Mesothelial cell of epicardium (in vitro differentiated cells): ENCODE measurements around the gene DNM1. TPM values are rescaled to one million over a fixed set of nuclear protein-coding genes. Genes with fewer than 3 reads are reported as not detected.
A peak's percentile ranks its signal among the peaks of the same experiment; 100 is the strongest.

ENCODE experiments used
- DNase-seq, 2 experiments: peaks; one replicate each; pipeline ENCODE4 v3.0.0; 2021; ENCODE audit warnings: low spot score in 2 of 2; ENCODE audit not compliant: unreplicated experiment in 2 of 2
- H3K27ac Mint-ChIP-seq: 2 replicates; pipeline ENCODE4 v1.8.0; 2021; ENCODE audit warnings: mixed read lengths
- H3K27me3 Mint-ChIP-seq: 2 replicates; pipeline ENCODE4 v1.8.0; 2021; ENCODE audit warnings: low read depth, mixed read lengths
- H3K36me3 Mint-ChIP-seq: 2 replicates; pipeline ENCODE4 v1.8.0; 2021; ENCODE audit warnings: mixed read lengths
- H3K4me1 Mint-ChIP-seq: 2 replicates; pipeline ENCODE4 v1.8.0; 2021; ENCODE audit warnings: mixed read lengths
- H3K4me3 Mint-ChIP-seq: 2 replicates; pipeline ENCODE4 v1.8.0; 2021; ENCODE audit warnings: mild to moderate bottlenecking, moderate library complexity, mixed read lengths
- H3K9me3 Mint-ChIP-seq: 2 replicates; pipeline ENCODE4 v1.8.0; 2021; ENCODE audit warnings: mixed read lengths
- CTCF ChIP-seq: fragments of 200-600 bp; sonication (generic); IDR thresholded peaks from one replicate; pipeline ENCODE4 v1.5.0; 2021; ENCODE audit warnings: antibody characterized with exemption; ENCODE audit not compliant: unreplicated experiment
- total RNA-seq: library from RNA; stranded (reverse); gene quantifications from 3 replicates; pipeline ENCODE4 v1.2.1, GENCODE V29; 2021

Gene DNM1
- total RNA-seq, 1 donor from 2014 or later = 98.6 TPM

- DNase-seq = no peak
- Mint-ChIP-seq H3K4me1 (peaks cover 25% of the 10 kb centered on the region), H3K4me3 (no peak overlapping the region), H3K36me3 (peaks cover 2% of the 10 kb centered on the region), H3K27ac (peak overlapping the region; percentile 37), H3K27me3 (no peaks in the 10 kb centered on the region), H3K9me3 (no peaks in the 10 kb centered on the region)
- no peak for TF ChIP-seq CTCF
Measured at GRCh38 chr9:128215491-128216409, 12.6 kb downstream of the DNM1 start.

GRCh38 chr9:128216781-128217553 is 13.8 kb downstream of the DNM1 start:
- H3K4me3 Mint-ChIP-seq = no peak overlapping the region
- H3K27ac Mint-ChIP-seq = no peak overlapping the region
- DNase-seq = no peak
- no peaks in the 10 kb centered on the region for H3K27me3 Mint-ChIP-seq
- peaks cover 14% of the 10 kb centered on the region for H3K4me1 Mint-ChIP-seq
- H3K9me3 Mint-ChIP-seq = no peaks in the 10 kb centered on the region
- TF ChIP-seq CTCF = no peak
- H3K36me3 Mint-ChIP-seq = peaks cover 4% of the 10 kb centered on the region

- no peak for DNase-seq
- Mint-ChIP-seq H3K4me3 (peak overlapping the region; percentile 72), H3K4me1 (peaks cover 14% of the 10 kb centered on the region), H3K27ac (peak overlapping the region; percentile 76), H3K9me3 (no peaks in the 10 kb centered on the region), H3K36me3 (peaks cover 6% of the 10 kb centered on the region), H3K27me3 (no peaks in the 10 kb centered on the region)
- TF ChIP-seq CTCF = no peak
Measured at GRCh38 chr9:128218172-128218517, 15.0 kb downstream of the DNM1 start.

GRCh38 chr9:128218518-128219389 is 15.6 kb downstream of the DNM1 start:
- TF ChIP-seq CTCF = no peak
- H3K27ac Mint-ChIP-seq = peak overlapping the region; percentile 76
- H3K36me3 Mint-ChIP-seq = peaks cover 10% of the 10 kb centered on the region
- peak; percentile 71 to 87 for DNase-seq
- no peaks in the 10 kb centered on the region for H3K27me3 Mint-ChIP-seq
- no peaks in the 10 kb centered on the region for H3K9me3 Mint-ChIP-seq
- H3K4me3 Mint-ChIP-seq = peak overlapping the region; percentile 72
- H3K4me1 Mint-ChIP-seq = peaks cover 14% of the 10 kb centered on the region

- H3K4me1 Mint-ChIP-seq = peaks cover 14% of the 10 kb centered on the region
- H3K36me3 Mint-ChIP-seq = peaks cover 10% of the 10 kb centered on the region
Measured at GRCh38 chr9:128219831-128220230, 16.7 kb downstream of the DNM1 start.

More at GRCh38 chr9:128219831-128220230, 16.7 kb downstream of the DNM1 start:
- no peak for TF ChIP-seq CTCF
- Mint-ChIP-seq H3K27ac (no peak overlapping the region), H3K4me3 (no peak overlapping the region), H3K9me3 (no peaks in the 10 kb centered on the region), H3K27me3 (no peaks in the 10 kb centered on the region)
- DNase-seq = no peak
